Measurements from ENCODE around the gene LDLRAD4.

GRCh38 chr18:13435586-13436333, 217.2 kb downstream of the LDLRAD4 start:
- TF ChIP-seq MXI1 (IDR thresholded peaks at IDR 0.05; ENCODE audit: low read depth, low read length) (no peak), MLX (CRISPR knock-in tag; conservative IDR thresholded peaks at IDR 0.05) (no peak), E2F8 (IDR thresholded peaks at IDR 0.05; ENCODE audit: low read depth, partially characterized antibody) (no peak), ZBTB17 (CRISPR knock-in tag; IDR thresholded peaks at IDR 0.05) (no peak), ZBTB40 (IDR thresholded peaks at IDR 0.05) (no peak), ZBTB40 (CRISPR knock-in tag; IDR thresholded peaks at IDR 0.05) (no peak), SP1 (CRISPR knock-in tag; IDR thresholded peaks at IDR 0.05) (no peak), ATF1 (CRISPR knock-in tag; IDR thresholded peaks at IDR 0.05) (no peak), ATF1 (tag; IDR thresholded peaks at IDR 0.05) (no peak), ZNF639 (CRISPR knock-in tag; conservative IDR thresholded peaks at IDR 0.05 in 1 of 2, IDR thresholded peaks at IDR 0.05 in 1 of 2) (no peak), SPI1 (IDR thresholded peaks at IDR 0.05; ENCODE audit: borderline replicate concordance, low read depth, low read length) (no peak), JUND (IDR thresholded peaks at IDR 0.05; ENCODE audit: borderline replicate concordance, low read depth, low read length) (no peak), JUND (tag; IDR thresholded peaks at IDR 0.05; ENCODE audit: borderline replicate concordance, low read depth, low read length) (no peak), JUN (IDR thresholded peaks at IDR 0.05; ENCODE audit: borderline replicate concordance, low read depth, low read length) (no peak), JUN (CRISPR knock-in tag; IDR thresholded peaks at IDR 0.05; ENCODE audit: borderline replicate concordance) (no peak), NR1H2 (CRISPR knock-in tag; IDR thresholded peaks at IDR 0.05) (no peak)

Measured in K562 (cell line).